Measurements from ENCODE around the gene PRDX5.

The PRDX5 gene

GRCh38 chr11:64349404-64349803 is 31.5 kb downstream of the PRDX5 start:
- no peak for DNase-seq

GRCh38 chr11:64351136-64351631 is 33.3 kb downstream of the PRDX5 start:
- DNase-seq, result no peak

GRCh38 chr11:64352099-64352994 is 34.4 kb downstream of the PRDX5 start:
- no peak for DNase-seq

DNA sequence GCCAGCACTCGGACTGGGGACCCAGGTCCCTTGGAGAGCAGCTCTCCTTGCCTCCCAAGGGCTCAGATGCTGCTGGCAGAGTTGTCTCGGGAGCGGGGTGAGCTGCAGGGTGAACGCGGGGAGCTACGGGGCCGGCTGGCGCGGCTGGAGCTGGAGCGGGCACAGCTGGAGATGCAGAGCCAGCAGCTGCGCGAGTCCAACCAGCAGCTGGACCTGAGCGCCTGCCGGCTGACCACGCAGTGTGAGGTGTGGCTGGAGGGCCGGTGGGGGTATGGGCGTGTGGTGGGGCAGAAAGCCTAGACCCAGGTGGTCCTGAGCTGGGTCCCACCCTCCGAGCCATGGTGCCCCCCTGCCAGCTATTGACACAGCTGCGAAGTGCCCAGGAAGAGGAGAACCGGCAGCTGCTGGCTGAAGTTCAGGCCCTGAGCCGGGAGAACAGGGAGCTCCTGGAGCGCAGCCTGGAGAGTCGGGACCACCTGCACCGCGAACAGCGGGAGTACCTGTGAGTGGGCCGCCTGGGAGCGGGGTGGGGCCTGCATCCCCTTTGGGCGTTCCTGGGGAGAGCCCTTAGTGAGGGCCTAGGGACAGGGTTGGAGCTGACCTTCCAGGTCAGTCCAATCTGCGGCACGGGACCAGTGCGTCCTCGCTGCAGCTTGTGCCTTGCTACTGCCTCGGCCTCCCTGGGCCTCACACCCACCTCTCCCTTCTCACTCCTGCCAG is 35.2 kb downstream of the PRDX5 start:
- DNase-seq, result no peak

DNA sequence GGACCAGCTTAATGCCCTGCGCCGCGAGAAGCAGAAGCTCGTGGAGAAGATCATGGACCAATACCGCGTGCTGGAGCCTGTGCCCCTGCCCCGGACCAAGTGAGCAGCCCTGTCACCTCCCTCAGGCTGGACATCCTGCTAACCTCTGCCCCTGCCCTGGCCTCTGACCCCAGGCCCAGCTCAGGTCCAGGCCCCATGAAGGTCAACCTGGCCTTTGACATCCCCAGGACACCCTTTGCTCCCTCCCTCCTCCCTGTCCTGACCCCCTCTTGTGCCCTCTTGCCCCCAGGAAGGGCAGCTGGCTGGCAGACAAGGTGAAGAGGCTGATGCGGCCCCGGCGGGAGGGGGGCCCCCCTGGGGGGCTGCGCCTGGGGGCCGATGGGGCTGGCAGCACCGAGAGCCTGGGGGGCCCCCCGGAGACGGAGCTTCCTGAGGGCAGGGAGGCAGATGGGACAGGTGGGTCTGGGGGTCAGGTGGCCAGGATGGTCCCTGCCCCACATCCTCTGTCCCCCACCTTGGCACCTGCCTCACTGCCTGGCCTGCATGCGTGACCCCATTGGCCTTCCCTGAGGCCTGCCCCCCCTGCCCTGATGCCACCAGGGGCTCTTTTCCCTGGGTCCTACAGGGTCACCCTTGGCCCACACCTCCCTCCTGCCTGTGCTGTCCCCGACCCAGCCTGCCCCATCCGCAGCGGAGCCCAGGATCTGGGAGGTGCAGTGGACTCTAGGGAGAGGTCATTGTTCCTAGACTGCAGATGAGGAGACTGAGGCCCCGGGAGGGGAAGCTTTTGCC is 36.0 kb downstream of the PRDX5 start:
- DNase-seq, result no peak

DNA sequence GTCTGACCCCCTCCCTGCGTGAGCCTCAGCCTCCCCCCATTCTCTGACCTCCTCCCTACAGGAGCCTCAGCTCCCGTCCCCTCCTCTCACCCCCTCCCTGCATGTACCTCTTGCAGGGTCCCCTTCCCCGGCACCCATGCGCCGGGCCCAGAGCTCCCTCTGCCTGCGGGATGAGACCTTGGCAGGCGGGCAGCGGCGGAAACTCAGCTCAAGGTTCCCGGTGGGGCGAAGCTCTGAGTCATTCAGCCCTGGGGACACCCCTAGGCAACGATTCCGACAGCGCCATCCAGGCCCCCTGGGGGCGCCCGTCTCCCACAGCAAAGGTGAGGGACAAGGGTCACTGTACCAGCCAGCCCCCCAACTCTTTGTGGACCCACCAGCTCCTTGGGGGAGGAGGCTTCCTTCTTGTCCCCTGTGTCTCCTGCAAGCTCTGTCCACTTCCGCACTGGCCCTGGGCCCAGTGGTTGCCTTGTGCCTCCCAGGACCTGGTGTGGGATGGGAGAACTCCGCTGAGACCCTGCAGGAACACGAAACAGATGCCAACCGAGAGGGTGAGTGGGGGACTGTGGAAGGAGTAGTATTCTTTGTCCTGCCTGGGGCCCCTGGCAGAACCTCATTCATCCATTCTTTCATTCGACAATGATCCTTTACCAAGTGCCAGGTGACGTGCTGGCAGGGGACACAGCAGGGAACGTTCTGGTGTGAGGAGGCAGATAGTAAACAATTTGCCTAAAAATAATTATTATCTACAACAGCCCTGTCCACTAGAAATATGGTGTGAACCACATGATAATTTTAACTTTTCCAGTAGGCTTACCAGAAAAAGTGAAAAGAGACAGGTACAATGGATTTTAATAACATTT is 37.4 kb downstream of the PRDX5 start:
- DNase-seq, result peak; percentile 28

- no peak for DNase-seq
Measured at GRCh38 chr11:64356498-64357411, 38.8 kb downstream of the PRDX5 start.

- no peak for DNase-seq
Measured at GRCh38 chr11:64357446-64357845, 39.5 kb downstream of the PRDX5 start.

- DNase-seq, result no peak
Measured at GRCh38 chr11:64357904-64358535, 40.1 kb downstream of the PRDX5 start.

- no peak for DNase-seq
Measured at GRCh38 chr11:64358536-64358906, 40.6 kb downstream of the PRDX5 start.

DNA sequence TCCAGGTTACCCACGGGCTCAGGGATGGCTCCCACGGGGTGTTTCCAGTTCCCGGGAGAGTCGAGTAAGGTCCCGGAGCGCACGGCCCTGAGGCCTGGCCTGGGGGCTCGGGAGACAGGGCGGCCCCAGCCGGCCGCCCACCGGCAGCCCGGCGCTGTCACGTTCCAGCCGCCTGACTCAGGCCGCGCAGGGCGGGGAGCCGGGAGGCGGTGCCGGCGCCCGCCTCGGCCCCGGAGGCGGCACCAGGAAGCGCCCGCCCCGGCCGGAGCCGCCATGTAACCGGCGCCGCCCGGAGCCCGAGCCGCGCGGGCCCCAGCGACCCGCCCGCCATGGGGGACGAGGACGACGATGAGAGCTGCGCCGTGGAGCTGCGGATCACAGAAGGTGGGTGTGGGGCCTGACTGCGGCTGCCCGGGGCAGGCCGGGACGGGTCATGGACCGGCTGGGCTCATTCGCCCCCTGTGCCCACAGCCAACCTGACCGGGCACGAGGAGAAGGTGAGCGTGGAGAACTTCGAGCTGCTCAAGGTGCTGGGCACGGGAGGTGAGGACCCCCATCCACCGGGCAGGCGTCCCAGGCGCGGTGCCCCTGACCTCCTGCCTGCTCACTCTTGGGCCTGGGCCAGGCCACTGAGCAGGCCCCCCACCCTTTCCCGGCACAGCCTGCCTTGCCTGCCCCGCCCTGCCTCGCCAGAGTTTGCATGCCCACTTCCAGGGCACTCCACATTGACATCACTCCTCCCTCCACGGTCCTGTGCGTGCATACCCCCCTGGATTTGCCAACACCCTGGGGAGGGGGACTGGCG is 41.2 kb downstream of the PRDX5 start, which contains the start of gene RPS6KA4:
TSS of gene RPS6KA4 (plus strand) at position 256 of the 805 bp plus-strand sequence. CDS start at position 330, 74 bp downstream.
- no peak for DNase-seq

GRCh38 chr11:64359712-64360445 is 42.0 kb downstream of the PRDX5 start:
- peak; percentile 13 for DNase-seq

- no peak for DNase-seq
Measured at GRCh38 chr11:64360448-64360921, 42.6 kb downstream of the PRDX5 start.

- DNase-seq, result no peak
Measured at GRCh38 chr11:64361659-64362058, 43.7 kb downstream of the PRDX5 start.

DNA sequence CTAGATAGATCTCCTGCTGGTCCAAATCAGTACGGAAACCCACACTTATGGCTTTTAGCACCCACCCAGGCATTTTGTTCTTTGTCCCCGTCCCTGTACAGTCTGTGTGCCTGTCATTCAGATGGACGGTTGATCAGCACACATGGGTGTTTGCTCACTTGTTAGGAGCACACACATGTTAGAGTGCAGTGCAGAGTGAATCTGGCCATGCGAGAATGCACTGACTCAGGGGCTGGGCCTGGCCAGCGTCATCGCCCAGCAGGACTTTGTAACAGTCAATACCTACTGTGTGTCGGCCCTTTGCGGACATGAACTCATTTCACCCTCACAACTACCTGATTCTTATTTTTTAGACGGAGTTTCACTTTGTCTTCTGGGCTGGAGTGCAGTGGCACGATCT is 44.4 kb downstream of the PRDX5 start:
- no peak for DNase-seq

- DNase-seq, result no peak
Measured at GRCh38 chr11:64364435-64364834, 46.5 kb downstream of the PRDX5 start.

DNA sequence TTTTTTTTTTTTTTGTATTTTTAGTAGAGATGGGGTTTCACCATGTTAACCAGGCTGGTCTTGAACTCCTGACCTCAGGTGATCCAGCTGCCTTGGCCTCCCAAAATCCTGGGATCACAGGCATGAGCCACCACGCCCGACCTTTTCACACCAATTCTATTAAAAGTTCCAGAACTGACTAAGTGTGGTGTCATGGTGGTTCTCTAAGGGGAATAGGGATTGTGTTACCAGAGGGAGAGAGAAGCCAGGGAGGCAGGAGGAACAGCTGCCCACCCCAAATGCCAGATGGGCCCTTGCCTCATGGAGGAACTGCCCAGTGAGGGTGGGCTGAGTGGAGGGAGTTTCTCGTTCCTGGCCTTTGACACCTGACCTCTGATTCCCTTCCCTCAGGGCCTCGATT is 47.0 kb downstream of the PRDX5 start:
- no peak for DNase-seq

GRCh38 chr11:64366751-64367150 is 48.8 kb downstream of the PRDX5 start:
- no peak for DNase-seq

All from effector CD8-positive, alpha-beta T cell (primary cell).